ENCODE measurements around the gene MTIF2. TPM values are rescaled to one million over a fixed set of nuclear protein-coding genes. Genes with fewer than 3 reads are reported as not detected.
"Not testable (repeated sequence)": the region's sequence is repeated elsewhere in the genome, so short reads cannot be mapped to it uniquely, and the experiment has no call there.

Gene MTIF2, protein sequence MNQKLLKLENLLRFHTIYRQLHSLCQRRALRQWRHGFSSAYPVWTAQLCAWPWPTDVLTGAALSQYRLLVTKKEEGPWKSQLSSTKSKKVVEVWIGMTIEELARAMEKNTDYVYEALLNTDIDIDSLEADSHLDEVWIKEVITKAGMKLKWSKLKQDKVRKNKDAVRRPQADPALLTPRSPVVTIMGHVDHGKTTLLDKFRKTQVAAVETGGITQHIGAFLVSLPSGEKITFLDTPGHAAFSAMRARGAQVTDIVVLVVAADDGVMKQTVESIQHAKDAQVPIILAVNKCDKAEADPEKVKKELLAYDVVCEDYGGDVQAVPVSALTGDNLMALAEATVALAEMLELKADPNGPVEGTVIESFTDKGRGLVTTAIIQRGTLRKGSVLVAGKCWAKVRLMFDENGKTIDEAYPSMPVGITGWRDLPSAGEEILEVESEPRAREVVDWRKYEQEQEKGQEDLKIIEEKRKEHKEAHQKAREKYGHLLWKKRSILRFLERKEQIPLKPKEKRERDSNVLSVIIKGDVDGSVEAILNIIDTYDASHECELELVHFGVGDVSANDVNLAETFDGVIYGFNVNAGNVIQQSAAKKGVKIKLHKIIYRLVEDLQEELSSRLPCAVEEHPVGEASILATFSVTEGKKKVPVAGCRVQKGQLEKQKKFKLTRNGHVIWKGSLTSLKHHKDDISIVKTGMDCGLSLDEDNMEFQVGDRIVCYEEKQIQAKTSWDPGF
- total RNA-seq, result 33.6 TPM

DNA sequence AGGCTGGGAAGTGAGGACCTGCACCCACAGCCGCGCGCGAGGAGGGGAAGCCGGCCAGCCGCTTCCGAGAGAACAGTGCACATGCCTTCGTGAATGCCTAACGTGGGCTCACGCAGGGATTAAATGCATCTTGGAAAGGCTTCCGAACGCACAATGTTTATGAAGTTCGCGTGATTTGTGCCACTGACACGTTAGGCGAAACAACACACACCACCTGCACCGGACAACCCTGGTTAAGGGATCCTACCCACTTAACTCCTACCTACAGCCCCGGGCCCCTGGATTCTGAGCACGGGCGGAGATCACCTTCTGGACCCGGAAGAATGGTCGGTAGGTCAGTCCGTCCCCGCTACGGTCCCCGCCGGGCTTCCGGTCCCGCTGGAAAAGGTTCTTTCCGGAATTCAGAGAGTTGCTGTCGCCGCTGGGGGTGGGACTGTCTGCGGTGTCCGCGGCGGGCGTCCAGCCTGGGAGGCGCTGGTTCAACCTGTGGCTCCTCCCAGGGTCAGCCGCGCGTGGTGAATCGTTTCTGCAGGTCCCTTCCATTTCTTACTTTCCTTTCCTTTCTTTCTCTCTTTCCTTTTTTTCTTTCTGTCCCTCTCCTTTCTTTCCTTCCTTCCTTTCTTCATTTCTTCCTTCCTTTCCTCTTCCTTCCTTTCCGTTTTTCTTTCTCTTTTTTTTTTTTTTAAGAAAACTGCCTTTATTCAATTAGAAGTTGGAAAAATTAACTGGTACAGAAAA is at the start of gene MTIF2:
Gene MTIF2, minus strand, starts transcription at position 325 of the 738 bp plus-strand sequence. CDS start 5,373 bp downstream, outside the sequence.
- peak; percentile 97 for DNase-seq

DNA sequence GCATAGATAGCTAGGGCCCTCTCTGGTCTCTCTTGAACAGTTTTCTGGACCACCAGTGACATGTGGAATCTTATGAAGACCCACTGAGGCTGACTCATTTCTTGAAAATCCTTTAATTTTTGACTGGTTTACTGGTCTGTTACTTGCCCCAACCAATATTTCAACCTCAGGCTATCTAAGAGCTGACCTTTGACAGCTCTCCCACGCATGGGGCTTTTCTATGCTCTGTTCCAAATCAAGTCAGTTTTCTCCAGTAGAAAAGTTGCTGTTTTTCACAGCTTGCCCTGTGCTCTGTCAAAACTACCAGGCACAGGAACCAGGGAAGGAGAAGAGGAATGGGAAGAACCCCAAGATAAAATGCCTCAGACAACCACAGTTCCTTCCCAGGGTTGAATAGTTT is 46.0 kb upstream of the MTIF2 start:
- DNase-seq, result no peak

DNA sequence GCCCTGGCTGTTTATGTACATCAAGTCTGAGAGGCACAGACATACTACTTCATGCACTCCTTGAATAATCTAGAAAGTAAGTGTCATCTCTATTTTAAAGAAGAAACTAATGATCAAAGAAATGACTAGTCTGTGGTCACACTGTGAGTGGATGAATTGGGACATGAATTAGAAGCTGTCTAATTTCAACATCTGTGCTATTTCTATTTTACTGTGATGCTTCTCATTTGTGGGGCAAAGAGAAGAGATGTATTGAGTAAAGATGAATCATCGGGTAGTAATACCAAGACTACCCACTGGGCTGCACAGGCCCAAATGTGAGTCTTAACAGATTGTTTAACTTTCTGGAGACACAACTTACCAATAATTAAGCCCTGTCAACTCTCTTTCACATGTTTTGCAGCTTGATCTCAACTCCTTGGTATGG is 42.4 kb upstream of the MTIF2 start:
- DNase-seq, result no peak

DNA sequence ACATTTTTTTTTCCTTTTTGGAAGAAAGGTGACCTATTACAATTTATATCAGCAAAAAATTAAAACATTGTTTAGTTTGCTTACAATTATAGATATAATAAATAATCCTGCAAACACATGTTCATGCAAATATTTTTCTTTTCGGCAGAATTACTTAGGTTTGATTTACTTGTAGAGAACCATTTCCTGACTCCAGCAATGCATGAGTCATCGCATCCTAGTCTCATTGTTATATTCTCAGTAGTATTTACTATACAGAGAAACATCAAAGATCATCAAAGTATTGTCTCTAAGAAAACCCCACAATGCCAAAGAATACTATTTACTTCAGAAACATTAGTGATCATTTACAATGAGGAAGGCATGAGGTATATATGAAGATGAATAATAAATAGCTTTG is 40.4 kb upstream of the MTIF2 start:
- DNase-seq, result no peak

DNA sequence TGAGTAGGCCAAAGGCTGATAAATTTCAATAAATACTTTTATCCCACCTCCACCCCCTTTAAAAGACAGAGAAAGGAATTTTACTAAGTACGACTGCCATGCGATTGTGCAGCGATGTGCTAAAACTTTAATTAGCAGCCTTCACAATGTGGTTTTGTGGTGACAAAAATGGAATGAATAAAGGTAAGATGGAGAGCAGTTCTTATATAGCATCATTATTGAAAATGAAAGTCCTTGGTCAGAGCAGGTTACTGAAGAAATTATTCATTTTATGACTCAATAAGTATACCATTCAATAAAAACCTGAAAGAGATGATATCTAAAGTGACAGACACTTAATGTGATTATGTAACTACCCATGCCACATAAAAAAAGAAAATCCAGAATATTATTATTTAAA is 33.2 kb upstream of the MTIF2 start:
- DNase-seq, result no peak

DNA sequence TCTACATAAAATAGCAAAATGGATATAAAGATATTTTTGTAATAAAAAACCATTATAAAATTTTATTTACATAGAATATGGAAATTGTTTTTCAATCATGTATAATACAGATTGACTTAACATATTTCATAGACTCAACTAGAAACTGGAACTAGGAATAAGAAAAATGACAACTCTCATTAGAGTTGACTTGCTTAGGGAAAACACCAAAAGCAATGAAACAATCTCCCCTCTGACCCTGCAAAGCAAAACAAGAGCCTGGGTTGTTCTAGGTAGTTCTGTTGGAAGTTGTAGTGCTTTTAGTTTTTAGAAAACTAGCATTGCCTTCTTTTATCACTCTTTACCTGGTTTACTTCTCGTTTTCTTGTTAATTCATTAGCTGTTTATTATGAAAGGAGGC is 32.2 kb upstream of the MTIF2 start:
- DNase-seq, result no peak

DNA sequence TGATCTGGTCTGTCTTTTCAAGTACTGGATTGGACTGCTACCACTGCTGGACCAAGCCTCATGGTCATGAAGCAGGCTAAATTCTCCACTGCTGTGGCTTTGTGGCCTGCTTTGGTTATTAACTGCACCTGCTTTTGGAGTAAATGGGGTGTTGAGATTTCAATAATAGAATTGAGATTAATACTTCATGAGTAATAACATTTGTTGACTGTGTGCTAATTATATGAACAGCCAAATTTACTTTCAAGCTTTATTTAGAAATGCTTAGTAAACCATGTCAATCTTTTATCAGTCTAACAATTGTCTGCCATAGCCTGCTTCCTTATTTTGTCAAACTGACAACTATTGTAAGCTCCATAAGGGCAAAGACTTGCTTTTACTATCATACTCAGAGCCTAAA is 27.4 kb upstream of the MTIF2 start:
- DNase-seq, result no peak

DNA sequence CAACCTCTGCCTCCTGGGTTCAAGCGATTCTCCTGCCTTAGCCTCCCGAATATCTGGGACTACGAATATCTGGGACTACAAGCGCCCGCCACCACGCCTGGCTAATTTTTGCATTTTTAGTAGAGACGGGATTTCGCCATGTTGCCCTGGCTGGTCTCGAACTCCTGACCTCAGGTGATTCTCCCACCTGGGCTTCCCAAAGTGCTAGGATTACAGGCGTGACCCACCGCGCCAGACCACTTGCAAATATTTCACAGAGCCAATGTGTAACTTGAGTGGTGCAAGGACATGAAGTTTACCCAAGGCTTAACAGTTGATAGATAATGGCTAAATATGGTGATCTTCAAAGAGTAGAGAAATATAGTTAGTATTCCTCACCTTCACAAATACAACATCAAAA is 14.1 kb upstream of the MTIF2 start:
- no peak for DNase-seq

DNA sequence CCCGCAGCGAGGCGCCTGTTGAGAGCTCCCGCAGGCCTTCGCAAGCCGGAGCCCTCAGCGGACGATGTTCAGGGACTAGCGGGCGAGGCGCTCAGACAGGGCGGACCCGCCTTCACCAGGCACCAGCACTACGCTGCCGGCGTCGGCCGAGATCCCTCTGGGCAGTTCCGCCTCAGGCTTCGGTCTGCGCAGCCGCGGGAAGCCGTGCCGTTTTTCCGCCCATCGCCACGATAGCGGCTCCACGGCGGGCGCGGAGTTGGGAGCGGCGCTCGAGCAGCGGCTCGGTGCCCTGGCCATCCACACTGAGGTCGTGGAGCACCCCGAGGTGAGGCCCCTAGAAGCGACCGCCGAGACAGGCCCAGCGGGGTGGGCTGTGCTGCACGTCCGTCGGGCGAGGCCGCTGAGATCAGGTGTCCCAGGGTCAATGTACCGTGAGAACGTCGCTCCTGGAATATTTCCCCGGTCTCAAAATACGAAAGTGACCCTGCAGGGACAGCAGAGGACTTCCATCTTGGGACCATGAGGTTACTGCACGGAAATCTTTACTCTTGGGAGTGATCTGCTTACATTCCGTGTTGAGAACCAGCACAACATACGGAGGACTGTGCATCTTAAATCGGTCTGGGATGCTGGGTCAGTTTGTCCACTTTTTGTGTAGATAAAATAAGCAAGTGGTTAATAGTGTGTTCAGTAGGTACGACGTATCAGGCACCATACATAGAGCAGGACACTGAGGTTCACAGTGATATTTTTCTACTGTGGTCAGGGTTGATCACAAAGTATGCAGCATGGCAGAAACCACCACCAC is 13.3 kb upstream of the MTIF2 start:
- peak; percentile 91 for DNase-seq

DNA sequence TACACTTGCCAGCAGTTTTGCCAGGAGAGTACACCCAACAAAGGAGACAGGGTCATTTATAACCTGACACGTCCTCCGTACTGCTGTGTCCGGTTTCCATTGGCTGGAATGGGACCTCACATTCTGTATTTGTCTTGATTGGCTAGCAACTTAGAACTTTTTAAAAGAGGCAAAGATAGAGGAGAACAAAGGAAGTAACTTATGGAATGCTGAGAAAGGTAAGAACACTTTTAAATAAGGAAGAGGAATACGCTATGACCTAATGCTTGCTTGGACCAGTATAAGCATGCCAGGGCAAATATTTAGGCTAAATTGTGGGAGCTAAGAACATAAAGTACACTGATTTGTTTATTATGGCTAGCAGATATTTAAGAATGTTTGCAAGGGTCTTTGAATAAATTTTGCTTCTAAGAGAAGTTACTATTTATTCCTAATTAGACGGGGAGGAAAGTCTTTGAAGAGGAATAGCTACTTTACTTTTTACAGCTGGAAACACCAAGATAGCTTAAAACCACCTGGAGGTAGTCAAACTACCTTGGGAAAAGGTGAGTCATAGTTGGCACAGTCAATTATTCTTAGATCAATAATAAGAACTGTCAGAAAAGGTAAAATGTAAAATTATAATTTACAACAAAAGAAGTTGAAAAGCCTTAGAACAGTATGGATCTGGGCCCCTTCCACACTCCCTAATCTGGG is 12.0 kb upstream of the MTIF2 start:
- not testable (repeated sequence) for DNase-seq

DNA sequence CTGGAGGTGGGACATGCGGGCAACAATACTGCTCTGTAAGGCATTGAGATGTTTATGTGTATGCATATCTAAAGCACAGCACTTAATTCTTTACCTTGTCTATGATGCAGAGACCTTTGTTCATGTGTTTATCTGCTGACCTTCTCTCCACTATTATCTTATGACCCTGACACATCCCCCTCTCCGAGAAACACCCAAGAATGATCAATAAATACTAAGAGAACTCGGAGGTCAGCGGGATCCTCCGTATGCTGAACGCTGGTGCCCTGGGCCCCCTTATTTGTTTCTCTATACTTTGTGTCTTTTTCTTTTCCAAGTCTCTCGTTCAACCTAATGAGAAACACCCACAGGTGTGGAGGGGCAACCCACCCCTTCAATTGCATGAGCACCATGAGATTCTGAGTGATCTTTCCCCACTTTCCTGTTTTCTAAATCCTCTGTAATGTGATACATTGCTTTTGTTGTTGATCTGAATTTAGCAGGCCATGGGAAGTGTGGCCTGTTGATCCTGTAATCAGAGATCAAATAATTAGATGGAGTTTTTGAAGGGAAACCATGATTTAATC is 10.9 kb upstream of the MTIF2 start:
- DNase-seq, result not testable (repeated sequence)

DNA sequence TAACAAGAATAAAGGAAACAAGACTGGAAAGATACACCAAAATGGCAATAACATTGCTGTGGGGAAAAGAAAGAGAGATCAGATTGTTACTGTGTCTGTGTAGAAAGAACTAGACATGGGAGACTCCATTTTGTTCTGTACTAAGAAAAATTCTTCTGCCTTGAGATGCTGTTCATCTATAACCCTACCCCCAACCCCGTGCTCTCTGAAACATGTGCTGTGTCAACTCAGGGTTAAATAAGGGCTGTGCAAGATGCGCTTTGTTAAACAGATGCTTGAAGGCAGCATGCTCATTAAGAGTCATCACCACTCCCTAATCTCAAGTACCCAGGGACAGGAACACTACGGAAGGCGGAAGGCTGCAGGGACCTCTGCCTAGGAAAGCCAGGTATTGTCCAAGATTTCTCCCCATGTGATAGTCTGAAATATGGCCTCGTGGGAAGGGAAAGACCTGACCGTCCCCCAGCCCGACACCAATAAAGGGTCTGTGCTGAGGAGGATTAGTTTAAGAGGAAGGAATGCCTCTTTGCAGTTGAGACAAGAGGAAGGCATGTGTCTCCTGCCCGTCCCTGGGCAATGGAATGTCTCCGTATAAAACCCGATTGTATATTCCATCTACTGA is 10.3 kb upstream of the MTIF2 start:
- not testable (repeated sequence) for DNase-seq

DNA sequence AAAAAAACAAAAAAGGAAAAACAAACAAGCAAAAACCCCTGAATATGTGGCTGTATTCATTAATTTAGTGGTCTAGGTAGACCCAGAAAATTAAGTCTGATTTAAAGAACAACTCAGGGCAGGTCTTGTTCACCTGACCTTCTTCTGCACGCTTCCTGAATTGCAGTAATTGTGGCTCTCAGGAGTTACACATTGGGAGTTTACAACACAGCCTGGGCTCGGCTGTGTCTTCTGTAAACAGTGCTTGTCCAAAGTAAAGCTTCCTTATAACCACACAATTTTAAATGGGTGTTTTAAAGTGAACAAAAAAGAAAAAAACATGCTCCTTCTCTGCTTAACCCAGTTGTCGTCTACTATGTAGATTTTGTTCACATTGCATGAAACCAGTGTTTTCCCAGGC is 8.3 kb upstream of the MTIF2 start:
- no peak for DNase-seq

DNA sequence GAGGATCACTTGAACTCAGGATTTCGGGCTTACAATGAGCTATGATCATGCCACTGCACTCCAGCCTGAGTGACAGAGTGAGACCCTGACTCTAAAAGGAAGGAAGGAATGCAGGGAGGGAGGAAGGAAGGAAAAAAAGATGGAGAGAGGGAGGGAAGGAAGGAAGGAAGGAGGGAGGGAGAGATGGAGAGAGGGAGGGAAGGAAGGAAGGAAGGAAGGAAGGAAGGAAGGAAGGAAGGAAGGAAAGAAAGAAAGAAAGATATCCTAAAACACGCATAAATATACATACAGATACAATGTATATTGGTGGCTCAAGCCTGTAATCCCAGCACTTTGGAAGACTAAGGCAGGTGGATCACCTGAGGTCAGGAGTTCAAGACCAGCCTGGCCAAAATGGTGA is 5.3 kb upstream of the MTIF2 start:
- not testable (repeated sequence) for DNase-seq

DNA sequence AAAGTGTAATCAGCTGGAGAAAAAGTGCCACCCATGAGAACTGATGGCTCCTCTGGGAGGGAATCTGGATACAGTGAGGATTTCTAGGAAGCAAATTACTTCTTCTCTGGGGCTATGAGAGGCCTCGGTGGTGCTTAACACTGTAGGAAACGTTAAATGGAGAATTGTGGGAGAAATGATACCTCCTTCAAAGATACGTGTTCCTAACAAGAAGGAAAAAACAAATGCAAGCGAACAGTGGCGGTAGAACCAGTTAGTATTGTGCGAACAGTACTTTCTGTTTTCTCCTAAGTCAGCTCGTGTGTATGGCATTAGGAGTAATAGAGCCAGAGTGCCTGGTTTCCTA is 587 bp upstream of the MTIF2 start:
- DNase-seq, result peak; percentile 29

DNA sequence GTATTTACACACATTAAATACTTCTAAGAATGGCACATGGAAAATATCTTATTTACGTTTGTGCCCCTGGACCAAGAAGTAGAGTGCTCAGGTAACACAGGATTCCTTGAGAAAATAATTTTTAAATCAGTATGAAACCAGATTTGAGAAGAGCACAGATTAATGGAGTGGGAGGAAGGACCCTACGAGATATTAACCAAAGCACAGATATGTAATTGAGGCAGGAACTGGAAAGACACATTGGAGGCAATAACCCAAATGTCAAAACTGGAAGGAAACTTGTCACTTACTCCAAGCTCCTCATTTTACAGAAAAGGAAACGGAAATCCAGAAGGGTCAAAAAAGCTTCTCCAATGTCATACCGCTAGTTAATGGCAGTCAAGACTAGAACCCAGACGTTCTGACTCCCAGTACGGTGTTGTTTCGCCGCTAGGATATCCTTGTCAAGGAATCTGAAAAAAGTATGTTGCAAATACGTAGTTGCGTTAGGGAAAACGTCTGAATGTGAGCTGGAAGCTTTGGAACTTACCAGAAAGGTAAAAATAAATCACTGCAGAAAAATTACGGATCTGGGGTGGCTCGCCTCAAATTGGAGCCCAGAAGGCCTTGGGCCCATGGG is 634 bp downstream of the MTIF2 start:
- no peak for DNase-seq

DNA sequence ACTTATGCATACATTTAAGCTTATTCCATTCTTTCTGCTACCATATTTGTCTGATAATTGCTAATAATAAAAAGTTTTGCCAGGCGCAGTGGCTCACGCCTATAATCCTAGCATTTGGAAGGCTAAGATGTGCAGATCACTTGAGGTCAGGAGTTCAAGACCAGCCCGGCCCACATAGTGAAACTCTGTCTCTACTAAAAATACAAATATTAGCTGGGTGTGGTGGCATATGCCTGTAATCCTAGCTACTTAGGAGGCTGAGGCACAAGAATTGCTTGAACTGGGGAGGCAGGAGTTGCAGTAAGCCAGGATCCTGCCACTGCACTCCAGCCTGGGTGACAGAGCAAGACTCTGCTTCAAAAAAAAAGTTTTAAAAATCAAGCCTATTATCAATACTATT is 9.4 kb downstream of the MTIF2 start:
- DNase-seq, result not testable (repeated sequence)

DNA sequence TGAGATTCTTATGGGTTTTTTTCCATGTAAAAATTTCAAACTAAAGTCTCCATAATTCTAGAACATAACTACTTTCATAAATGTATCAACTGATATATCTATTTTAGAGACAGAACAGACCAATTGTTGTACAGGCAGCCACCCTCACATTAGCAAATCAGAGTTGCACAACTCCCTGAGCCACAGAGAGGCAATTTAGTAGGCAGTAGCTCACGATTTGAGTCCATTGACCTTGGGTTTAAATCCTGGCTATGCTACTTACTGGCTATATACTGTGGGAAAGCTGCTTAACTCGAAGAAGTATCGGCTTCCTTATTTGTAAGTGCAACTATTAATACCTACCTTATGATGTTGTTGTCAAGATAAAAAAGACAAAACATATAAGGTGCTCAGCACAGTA is 16.2 kb downstream of the MTIF2 start:
- DNase-seq, result no peak

DNA sequence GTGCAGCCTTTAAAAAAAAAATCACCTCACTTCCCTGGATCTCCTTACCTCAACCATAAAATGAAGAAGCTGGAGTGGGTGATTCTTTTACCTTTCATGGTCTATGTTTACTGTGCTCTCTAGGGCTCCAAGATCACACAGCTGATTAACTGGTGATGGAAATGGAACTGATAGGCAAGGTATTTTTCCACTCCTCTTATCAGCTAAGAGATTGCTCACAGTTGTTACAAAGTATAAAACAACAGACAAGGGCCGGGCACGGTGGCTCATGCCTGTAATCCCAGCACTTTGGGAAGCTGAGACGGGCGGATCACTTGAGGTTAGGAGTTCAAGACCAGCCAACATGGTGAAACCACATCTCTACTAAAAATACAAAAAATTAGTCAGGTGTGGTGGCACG is 22.0 kb downstream of the MTIF2 start:
- no peak for DNase-seq

DNA sequence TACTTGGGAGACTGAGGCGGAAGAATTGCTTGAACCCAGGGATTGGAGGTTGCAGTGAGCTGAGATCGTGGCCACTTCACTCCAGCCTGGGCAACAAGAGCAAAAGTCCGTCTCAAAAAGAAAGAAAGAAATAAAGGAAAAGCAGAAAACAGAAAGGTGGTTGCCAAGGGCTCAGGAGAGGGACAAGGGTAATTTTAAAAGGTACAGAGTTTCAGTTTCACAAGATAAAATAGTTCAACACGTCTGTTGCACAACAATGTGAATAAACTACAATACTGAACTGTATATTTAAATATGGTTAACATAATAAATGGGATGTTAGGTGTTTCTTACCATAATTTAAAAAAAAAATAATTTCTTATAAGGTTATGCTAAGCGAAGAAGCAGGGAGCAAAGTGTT is 23.6 kb downstream of the MTIF2 start:
- DNase-seq, result no peak

All from tongue (tissue), 2 donors.